Testis (tissue), 2 donors: Measurements from ENCODE around the gene FAM227A.

Experiments used
- POLR2A ChIP-seq: fragments of 450-650 bp; IDR thresholded peaks from one replicate; pipeline ENCODE4 v1.6.1; 2017; ENCODE audit warnings: antibody characterized with exemption, mild to moderate bottlenecking, moderate library complexity
- TF ChIP-seq, protein P1 (sequence below), 3 experiments: fragments of 450-650 bp in 2 of 3; fragments of 200-600 bp in 1 of 3; sonication (generic) in 1 of 3; IDR thresholded peaks; one replicate each; pipeline ENCODE4 v1.5.1; 2016 to 2019; ENCODE audit warnings: antibody characterized with exemption in 3 of 3, mild to moderate bottlenecking in 2 of 3, moderate library complexity in 1 of 3

DNA sequence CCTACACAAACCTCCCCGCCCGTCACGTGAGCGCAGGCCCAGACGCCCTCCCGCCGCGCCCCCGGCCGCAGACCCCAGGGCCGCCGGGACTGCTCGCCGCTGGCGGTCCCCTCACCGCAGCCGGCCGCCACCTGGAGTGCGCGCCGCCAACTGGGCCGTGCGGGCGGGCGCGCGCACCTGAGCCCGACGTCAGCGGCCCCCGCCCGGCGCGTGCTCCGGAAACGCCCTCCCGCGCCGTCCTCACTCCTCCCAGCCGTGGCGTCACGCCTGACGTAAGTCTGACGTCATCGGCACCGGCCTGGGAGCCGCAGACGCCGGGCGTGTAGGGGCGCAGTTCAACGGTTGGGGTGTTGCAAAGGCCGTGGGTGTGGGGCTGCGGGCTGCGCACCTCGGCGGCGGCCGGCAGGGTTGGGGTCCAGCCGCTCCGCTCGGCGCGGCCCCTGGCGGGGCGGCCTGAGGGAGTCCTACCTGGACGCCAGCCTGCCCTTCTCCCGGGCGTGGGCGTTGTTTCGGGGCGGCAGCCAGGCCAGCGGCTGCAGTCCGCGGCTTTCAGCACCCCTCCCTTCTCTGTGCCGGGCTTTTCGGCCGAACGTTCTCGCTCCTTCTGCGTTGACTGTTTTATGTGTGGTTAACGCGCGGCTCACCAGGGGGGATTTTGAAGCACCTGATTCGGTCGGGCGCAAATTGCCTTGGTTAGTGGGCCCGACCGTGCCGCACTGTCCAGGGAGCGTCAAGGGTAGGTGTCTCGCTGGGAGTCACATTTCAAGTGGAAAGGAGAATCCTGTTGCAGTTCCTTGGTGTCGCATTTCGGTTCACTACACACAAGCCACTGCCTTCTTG lies 44.8 kb upstream of the FAM227A start, which contains the start of gene JOSD1:
- TF ChIP-seq, protein P1, sequence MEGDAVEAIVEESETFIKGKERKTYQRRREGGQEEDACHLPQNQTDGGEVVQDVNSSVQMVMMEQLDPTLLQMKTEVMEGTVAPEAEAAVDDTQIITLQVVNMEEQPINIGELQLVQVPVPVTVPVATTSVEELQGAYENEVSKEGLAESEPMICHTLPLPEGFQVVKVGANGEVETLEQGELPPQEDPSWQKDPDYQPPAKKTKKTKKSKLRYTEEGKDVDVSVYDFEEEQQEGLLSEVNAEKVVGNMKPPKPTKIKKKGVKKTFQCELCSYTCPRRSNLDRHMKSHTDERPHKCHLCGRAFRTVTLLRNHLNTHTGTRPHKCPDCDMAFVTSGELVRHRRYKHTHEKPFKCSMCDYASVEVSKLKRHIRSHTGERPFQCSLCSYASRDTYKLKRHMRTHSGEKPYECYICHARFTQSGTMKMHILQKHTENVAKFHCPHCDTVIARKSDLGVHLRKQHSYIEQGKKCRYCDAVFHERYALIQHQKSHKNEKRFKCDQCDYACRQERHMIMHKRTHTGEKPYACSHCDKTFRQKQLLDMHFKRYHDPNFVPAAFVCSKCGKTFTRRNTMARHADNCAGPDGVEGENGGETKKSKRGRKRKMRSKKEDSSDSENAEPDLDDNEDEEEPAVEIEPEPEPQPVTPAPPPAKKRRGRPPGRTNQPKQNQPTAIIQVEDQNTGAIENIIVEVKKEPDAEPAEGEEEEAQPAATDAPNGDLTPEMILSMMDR (IDR thresholded peaks at IDR 0.05) = peak in 1 of 3 experiments; percentile 36
- TF ChIP-seq POLR2A = peak; percentile 98
